Lung (tissue), 12 donors: ENCODE measurements around the gene OLIG1. TPM values are rescaled to one million over a fixed set of nuclear protein-coding genes. Genes with fewer than 3 reads are reported as not detected.

Source experiments
- ATAC-seq: fragments of 200-7000 bp; cut with Tn5 transposase; one replicate; pipeline ENCODE4 v1.9.1; 2020; ENCODE audit warnings: moderate number of reproducible peaks; ENCODE audit not compliant: insufficient read depth, low FRiP score
- DNase-seq, 3 donors: peaks; one replicate each; pipeline ENCODE4 v3.0.0-alpha.2; 2013 to 2017
- H3K27ac ChIP-seq, 2 donors: one replicate each; pipeline ENCODE4 v1.5.1; 2013; ENCODE audit warnings: mild to moderate bottlenecking in 2 of 2, moderate library complexity in 2 of 2, control low read depth in 1 of 2, inconsistent platforms in 1 of 2, low read depth in 1 of 2, low read length in 1 of 2
- H3K27me3 ChIP-seq, 3 donors: one replicate each; pipeline ENCODE4 v1.5.1; 2013; ENCODE audit warnings: low read length in 2 of 3; ENCODE audit not compliant: control insufficient read depth in 3 of 3, insufficient read depth in 3 of 3
- H3K36me3 ChIP-seq, 4 donors: one replicate each; pipeline ENCODE4 v1.5.1; 2013; ENCODE audit warnings: low read length in 4 of 4, mild to moderate bottlenecking in 1 of 4, moderate library complexity in 1 of 4; ENCODE audit not compliant: control insufficient read depth in 4 of 4, insufficient read depth in 4 of 4
- H3K4me1 ChIP-seq, 5 donors: one replicate each; pipeline ENCODE4 v1.5.1; 2013; ENCODE audit warnings: low read length in 5 of 5, mild to moderate bottlenecking in 2 of 5, moderate library complexity in 1 of 5; ENCODE audit not compliant: control insufficient read depth in 5 of 5, insufficient read depth in 5 of 5
- H3K4me3 ChIP-seq: one replicate; pipeline ENCODE4 v1.5.1; 2013; ENCODE audit warnings: mild to moderate bottlenecking, control low read depth, moderate library complexity
- H3K9ac ChIP-seq, 2 donors: one replicate each; pipeline ENCODE4 v1.5.1; 2013; ENCODE audit warnings: low read length in 2 of 2, control low read depth in 1 of 2; ENCODE audit not compliant: insufficient read depth in 1 of 2
- H3K9me3 ChIP-seq, 4 donors: one replicate each; pipeline ENCODE4 v1.5.1; 2013; ENCODE audit warnings: low read length in 3 of 4, mild to moderate bottlenecking in 1 of 4, moderate library complexity in 1 of 4; ENCODE audit not compliant: control insufficient read depth in 4 of 4, insufficient read depth in 3 of 4
- CTCF ChIP-seq: IDR thresholded peaks from 2 replicates; pipeline ENCODE4 v1.5.1; 2012; ENCODE audit warnings: mild to moderate bottlenecking; ENCODE audit errors: control extremely low read depth, extremely low read depth
- WGBS, 2 donors: extraction: QIAGEN DNeasy Blood & Tissue Kit; methylation state at CpG; one replicate each; pipeline ENCODE4 v1.1.7; 2013; 5-methylcytosine and 5-hydroxymethylcytosine counted together
- polyA plus RNA-seq, 2 donors: library from polyadenylated mRNA; stranded (reverse); fragments of 200-250 nt; gene quantifications; one replicate each; pipeline ENCODE4 v1.2.1, GENCODE V29; 2013
- total RNA-seq, 2 donors: library from RNA; depleted of rRNA in 1 of 2; stranded (reverse); fragments of >200 nt in 1 of 2; gene quantifications; one replicate each; pipeline ENCODE4 v1.2.1, GENCODE V29; 2014 to 2021
- donor health status: control.
- donor health status: control.
- donor health status: Bipolar disorder and iron deficiency.
- donor health status: healthy.
- donor health status: DM: yes; HTN: yes; CAD: no.

Gene OLIG1
- total and polyA plus RNA-seq, 4 donors = 1.2 to 4.1 (median 1.7) TPM

DNA sequence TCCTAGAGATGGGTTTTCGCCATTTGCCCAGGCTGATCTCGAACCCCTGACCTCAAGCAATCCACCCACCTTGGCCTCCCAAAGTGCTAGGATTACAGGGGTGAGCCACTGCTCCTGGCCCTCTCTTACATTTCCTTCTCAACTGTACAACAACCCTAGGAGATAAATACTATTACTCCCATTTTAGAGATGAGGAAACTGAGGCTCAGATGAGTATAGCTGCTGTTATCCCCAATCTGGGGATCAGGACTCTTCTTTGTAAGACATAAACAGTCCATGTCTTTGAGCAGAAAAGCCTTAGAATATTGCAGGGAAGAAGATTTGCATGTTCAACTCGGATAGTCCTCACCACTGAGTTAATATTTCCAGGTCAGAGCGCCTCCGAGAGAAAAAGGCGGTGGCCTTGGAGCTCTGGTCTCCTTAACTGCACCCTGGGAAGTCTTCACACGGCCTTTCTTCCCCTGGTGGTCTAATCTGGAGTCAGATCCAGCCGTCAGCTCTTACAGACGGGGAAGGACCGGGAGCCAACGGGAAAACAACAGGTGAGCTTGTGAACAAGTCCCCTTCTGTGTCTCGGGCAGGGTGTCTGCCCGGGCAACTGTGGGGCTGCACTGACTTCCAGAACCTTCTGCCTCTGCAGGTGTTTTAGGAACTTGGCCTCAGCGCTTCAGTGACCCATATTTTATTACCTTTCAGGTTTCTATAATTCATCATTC lies 5.9 kb upstream of the OLIG1 start:
- H3K27ac ChIP-seq = no peak overlapping the region
- no peak overlapping the region for H3K9ac ChIP-seq
- H3K36me3 ChIP-seq = no peaks in the 10 kb centered on the region
- peaks cover 12 to 93% (median 52%) of the 10 kb centered on the region in 3 donors for H3K27me3 ChIP-seq
- no peak for TF ChIP-seq CTCF
- DNase-seq (no peak), ATAC-seq (no peak)
- peaks cover 0 to 9% (median 2%) of the 10 kb centered on the region in 4 donors for H3K9me3 ChIP-seq
- 52 to 61% methylated on average over 14 of the region's 14 CpGs for WGBS, 2 donors
- no peaks in the 10 kb centered on the region for H3K4me1 ChIP-seq
- no peak overlapping the region for H3K4me3 ChIP-seq

GRCh38 chr21:33064623-33065390 lies 5.1 kb upstream of the OLIG1 start:
- no peak for ATAC-seq
- Histone ChIP-seq H3K27ac (no peak overlapping the region), H3K4me3 (no peak overlapping the region), H3K4me1 (peaks cover 0 to 1% (median 0%) of the 10 kb centered on the region in 5 donors), H3K36me3 (no peaks in the 10 kb centered on the region), H3K9me3 (peaks cover 0 to 9% (median 6%) of the 10 kb centered on the region in 4 donors), H3K27me3 (peaks cover 12 to 93% (median 59%) of the 10 kb centered on the region in 3 donors), H3K9ac (no peak overlapping the region)
- DNase-seq = no peak
- 36 to 38% methylated on average over 18 of the region's 18 CpGs for WGBS, 2 donors
- TF ChIP-seq CTCF = no peak

- WGBS, 2 donors = 78 to 88% methylated on average over 7 of the region's 7 CpGs
- Histone ChIP-seq H3K9me3 (peaks cover 0 to 9% (median 6%) of the 10 kb centered on the region in 4 donors), H3K36me3 (no peaks in the 10 kb centered on the region), H3K27ac (no peak overlapping the region), H3K27me3 (peaks cover 18 to 85% (median 63%) of the 10 kb centered on the region in 3 donors), H3K9ac (no peak overlapping the region), H3K4me1 (peaks cover 0 to 17% (median 4%) of the 10 kb centered on the region in 5 donors), H3K4me3 (no peak overlapping the region)
- ATAC-seq (no peak), DNase-seq (no peak)
- no peak for TF ChIP-seq CTCF
Observed at GRCh38 chr21:33067043-33067442, 2.9 kb upstream of the OLIG1 start.
